ENCODE measurements around the gene RASAL2. TPM values are rescaled to one million over a fixed set of nuclear protein-coding genes. Genes with fewer than 3 reads are reported as not detected.
"Not testable (repeated sequence)": the region's sequence is repeated elsewhere in the genome, so short reads cannot be mapped to it uniquely, and the experiment has no call there.

The RASAL2 gene
- total and polyA plus RNA-seq, 11 donors: 6.2 to 112 (median 39.9) TPM

DNA sequence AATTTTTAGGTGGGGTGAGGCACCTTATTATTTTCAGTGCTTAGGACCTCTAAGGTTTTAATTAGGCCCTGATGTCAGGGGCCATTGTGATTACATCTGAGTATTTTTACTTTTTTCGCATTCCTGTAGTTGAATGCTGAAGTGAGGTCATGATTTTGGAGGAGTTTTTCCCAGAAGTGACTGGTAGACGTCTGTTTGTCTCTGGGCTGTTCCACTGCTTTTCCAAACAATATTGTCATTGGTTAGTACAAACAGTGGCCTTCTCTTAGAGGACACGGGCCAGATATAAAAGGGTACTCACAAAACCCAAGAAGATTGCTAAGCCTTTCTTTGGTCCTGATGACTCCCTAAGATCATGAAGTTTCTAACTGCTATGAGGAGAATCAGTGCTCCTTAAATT lies 7.6 kb upstream of the RASAL2 start:
- Histone ChIP-seq H3K4me1 (peaks cover 0 to 20% (median 16%) of the 10 kb centered on the region in 12 donors), H3K4me3 (no peak overlapping the region), H3K27me3 (no peaks in the 10 kb centered on the region), H3K27ac (peak overlapping the region in 11 of 12 donors; percentile 2 to 77 (median 50)), H3K9me3 (no peaks in the 10 kb centered on the region), H3K36me3 (no peaks in the 10 kb centered on the region)
- DNase-seq (no peak), ATAC-seq (peak; percentile 32 to 80 (median 65))
- TF ChIP-seq, protein P1, sequence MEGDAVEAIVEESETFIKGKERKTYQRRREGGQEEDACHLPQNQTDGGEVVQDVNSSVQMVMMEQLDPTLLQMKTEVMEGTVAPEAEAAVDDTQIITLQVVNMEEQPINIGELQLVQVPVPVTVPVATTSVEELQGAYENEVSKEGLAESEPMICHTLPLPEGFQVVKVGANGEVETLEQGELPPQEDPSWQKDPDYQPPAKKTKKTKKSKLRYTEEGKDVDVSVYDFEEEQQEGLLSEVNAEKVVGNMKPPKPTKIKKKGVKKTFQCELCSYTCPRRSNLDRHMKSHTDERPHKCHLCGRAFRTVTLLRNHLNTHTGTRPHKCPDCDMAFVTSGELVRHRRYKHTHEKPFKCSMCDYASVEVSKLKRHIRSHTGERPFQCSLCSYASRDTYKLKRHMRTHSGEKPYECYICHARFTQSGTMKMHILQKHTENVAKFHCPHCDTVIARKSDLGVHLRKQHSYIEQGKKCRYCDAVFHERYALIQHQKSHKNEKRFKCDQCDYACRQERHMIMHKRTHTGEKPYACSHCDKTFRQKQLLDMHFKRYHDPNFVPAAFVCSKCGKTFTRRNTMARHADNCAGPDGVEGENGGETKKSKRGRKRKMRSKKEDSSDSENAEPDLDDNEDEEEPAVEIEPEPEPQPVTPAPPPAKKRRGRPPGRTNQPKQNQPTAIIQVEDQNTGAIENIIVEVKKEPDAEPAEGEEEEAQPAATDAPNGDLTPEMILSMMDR (IDR thresholded peaks at IDR 0.05): no peak
- TF ChIP-seq POLR2A (IDR thresholded peaks at IDR 0.05): no peak
- intact Hi-C loops (cut with DNase I): no loop called here
- WGBS, 4 donors: 37 to 50% (median 45%) methylated on average over 3 of the region's 3 CpGs

DNA sequence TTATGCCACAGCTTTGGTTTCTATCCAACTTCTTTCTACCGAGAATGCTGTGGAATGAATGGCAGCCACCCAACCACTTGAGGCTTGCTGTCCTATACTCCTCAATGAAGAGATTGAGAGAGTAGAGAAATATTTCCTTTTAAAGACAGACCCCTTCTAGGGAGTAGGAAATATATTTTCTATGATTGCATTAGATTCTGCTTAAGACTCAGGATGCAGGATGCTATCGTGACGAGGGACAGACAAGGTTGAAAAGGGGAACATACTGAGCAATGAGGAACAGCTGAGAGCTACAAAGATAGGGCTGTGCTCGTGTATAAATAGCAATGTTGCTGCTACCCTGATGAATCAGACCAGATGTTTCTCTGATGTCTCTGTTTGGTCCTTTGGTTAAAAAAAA lies 7.1 kb upstream of the RASAL2 start:
- Histone ChIP-seq H3K27ac (peak overlapping the region in 11 of 12 donors; percentile 2 to 69 (median 50)), H3K9me3 (no peaks in the 10 kb centered on the region), H3K4me3 (no peak overlapping the region), H3K27me3 (no peaks in the 10 kb centered on the region), H3K36me3 (no peaks in the 10 kb centered on the region), H3K4me1 (peaks cover 0 to 20% (median 16%) of the 10 kb centered on the region in 12 donors)
- DNase-seq (peak in 1 of 5 donors; percentile 33), ATAC-seq (peak; percentile 80 to 95 (median 91))
- TF ChIP-seq, protein P1 (IDR thresholded peaks at IDR 0.05): no peak
- TF ChIP-seq POLR2A (IDR thresholded peaks at IDR 0.05): no peak
- 21 to 29% (median 25%) methylated on average over 4 of the region's 4 CpGs for WGBS, 4 donors
- intact Hi-C loops (cut with DNase I): no loop called here

DNA sequence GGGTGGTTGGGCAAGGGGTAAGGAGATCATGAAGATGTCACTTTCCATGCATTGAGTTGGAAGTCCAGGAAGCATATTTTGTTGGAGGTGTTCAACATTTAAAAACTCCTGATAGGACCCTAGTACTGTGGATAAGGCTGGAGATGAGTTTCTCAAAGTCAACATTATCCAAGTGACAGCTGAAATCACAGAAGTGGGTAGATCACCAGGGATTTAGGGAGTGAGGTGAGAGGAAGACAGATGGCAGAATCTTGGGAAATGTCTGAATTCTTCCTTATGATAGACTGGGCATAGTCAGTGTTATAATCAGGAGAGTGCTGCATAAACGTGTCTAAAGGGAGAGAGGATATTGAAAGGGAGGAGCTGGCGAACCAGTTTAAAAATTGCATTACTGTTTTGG lies 5.3 kb upstream of the RASAL2 start:
- peaks cover 0 to 31% (median 24%) of the 10 kb centered on the region in 12 donors for H3K4me1 ChIP-seq
- no peaks in the 10 kb centered on the region for H3K27me3 ChIP-seq
- ATAC-seq (no peak), DNase-seq (no peak)
- intact Hi-C loops (cut with DNase I): no loop called here
- H3K9me3 ChIP-seq: no peaks in the 10 kb centered on the region
- H3K36me3 ChIP-seq: no peaks in the 10 kb centered on the region
- no peak overlapping the region for H3K4me3 ChIP-seq
- no peak overlapping the region for H3K27ac ChIP-seq
- no peak for TF ChIP-seq POLR2A (IDR thresholded peaks at IDR 0.05)
- TF ChIP-seq, protein P1 (IDR thresholded peaks at IDR 0.05): no peak
- 76 to 90% (median 84%) methylated on average over 2 of the region's 2 CpGs for WGBS, 4 donors

DNA sequence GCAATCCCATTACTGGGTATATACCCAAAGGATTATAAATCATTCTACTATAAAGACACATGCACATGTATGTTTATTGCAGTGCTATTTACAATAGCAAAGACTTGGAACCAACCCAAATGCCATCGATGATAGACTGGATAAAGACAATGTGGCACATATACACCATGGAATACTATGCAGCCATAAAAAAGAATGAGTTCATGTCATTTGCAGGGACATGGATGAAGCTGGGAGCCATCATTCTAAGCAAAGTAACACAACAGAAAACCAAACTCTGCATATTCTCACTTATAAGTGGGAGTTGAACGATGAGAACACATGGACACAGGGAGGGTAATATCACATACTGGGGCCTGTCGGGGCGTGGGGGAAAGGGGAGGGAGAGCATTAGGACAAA lies 2.5 kb upstream of the RASAL2 start:
- not testable (repeated sequence) for ATAC-seq, H3K9me3 ChIP-seq, H3K27me3 ChIP-seq, H3K36me3 ChIP-seq, H3K4me3 ChIP-seq, DNase-seq, H3K27ac ChIP-seq
- 93 to 97% (median 95%) methylated on average over 4 of the region's 4 CpGs for WGBS, 4 donors
- intact Hi-C loops (cut with DNase I): loop anchor here (5.0 to 10.0 kb wide), 8 partner anchors 34 to 191 kb away; no protein-coding TSS in a partner anchor
- H3K4me1 ChIP-seq: peaks cover 0 to 40% (median 22%) of the 10 kb centered on the region in 12 donors
